CD14-positive monocyte (primary cell): ENCODE data around the gene SUV39H1. TPM values are rescaled to one million over a fixed set of nuclear protein-coding genes. Genes with fewer than 3 reads are reported as not detected.

ENCODE experiments used
- DNase-seq, 3 donors: peaks; one replicate each; pipeline ENCODE4 v3.0.0-alpha.2; 2011 to 2022
- H2AFZ ChIP-seq: 2 replicates; pipeline ENCODE4 v1.6.0; 2012; ENCODE audit warnings: mild to moderate bottlenecking, low read depth, low read length, inconsistent platforms; ENCODE audit not compliant: insufficient read depth, poor library complexity, severe bottlenecking
- H3K27ac ChIP-seq, 2 donors: 1 replicate in 1 of 2; 2 replicates in 1 of 2; pipeline ENCODE4 v1.5.1; 2012 to 2013; ENCODE audit warnings: low read length in 2 of 2, control low read depth in 1 of 2, inconsistent platforms in 1 of 2, low read depth in 1 of 2, mild to moderate bottlenecking in 1 of 2
- H3K27me3 ChIP-seq, 2 donors: one replicate each; pipeline versions ENCODE4 v1.6.0 to v1.6.1; 2011 to 2013; ENCODE audit warnings: low read length in 2 of 2; ENCODE audit not compliant: control insufficient read depth in 2 of 2, insufficient read depth in 2 of 2
- H3K36me3 ChIP-seq, 2 donors: replicated peaks in 1 of 2; 1 replicate in 1 of 2; 2 replicates in 1 of 2; pipeline versions ENCODE4 v1.5.1 to v1.6.1; 2012 to 2013; ENCODE audit warnings: low read length in 2 of 2, control low read depth in 1 of 2, inconsistent platforms in 1 of 2, mild to moderate bottlenecking in 1 of 2; ENCODE audit not compliant: insufficient read depth in 2 of 2, control insufficient read depth in 1 of 2
- H3K4me1 ChIP-seq, 2 donors: 1 replicate in 1 of 2; 2 replicates in 1 of 2; pipeline versions ENCODE4 v1.5.1 to v1.6.1; 2012 to 2013; ENCODE audit warnings: low read length in 2 of 2, control low read depth in 1 of 2, inconsistent platforms in 1 of 2, mild to moderate bottlenecking in 1 of 2, moderate library complexity in 1 of 2; ENCODE audit not compliant: insufficient read depth in 2 of 2, control insufficient read depth in 1 of 2
- H3K4me2 ChIP-seq: replicated peaks from 2 replicates; pipeline ENCODE3; 2012; ENCODE audit warnings: low read length, moderate library complexity, mild to moderate bottlenecking; ENCODE audit not compliant: poor library complexity, severe bottlenecking; ENCODE audit errors: extremely low read depth
- H3K4me3 ChIP-seq, 3 experiments: fragments of 200-600 bp in 1 of 3; sonication (generic) in 1 of 3; replicated peaks in 1 of 3; 1 replicate in 2 of 3; 2 replicates in 1 of 3; pipeline ENCODE4 v1.5.1; 2011 to 2013; ENCODE audit warnings: low read length in 3 of 3, mild to moderate bottlenecking in 3 of 3, control low read depth in 2 of 3, low read depth in 2 of 3, inconsistent platforms in 1 of 3, moderate library complexity in 1 of 3
- H3K79me2 ChIP-seq: 2 replicates; pipeline ENCODE4 v1.6.0; 2012; ENCODE audit warnings: mild to moderate bottlenecking, control low read depth, inconsistent platforms, low read length, moderate library complexity; ENCODE audit not compliant: insufficient read depth
- H3K9ac ChIP-seq: 2 replicates; pipeline ENCODE4 v1.6.0; 2017; ENCODE audit warnings: low read length, mild to moderate bottlenecking; ENCODE audit not compliant: insufficient read depth, poor library complexity, severe bottlenecking
- H3K9me3 ChIP-seq, 2 donors: replicated peaks in 1 of 2; 1 replicate in 1 of 2; 2 replicates in 1 of 2; pipeline versions ENCODE4 v1.5.1 to v1.6.1; 2012 to 2013; ENCODE audit warnings: low read length in 2 of 2, control low read depth in 1 of 2; ENCODE audit not compliant: control insufficient read depth in 1 of 2, insufficient read depth in 1 of 2
- H4K20me1 ChIP-seq: 2 replicates; pipeline ENCODE4 v1.6.0; 2012; ENCODE audit warnings: mild to moderate bottlenecking, low read length, control low read depth, moderate library complexity; ENCODE audit not compliant: insufficient read depth
- H3K27ac Mint-ChIP-seq, 7 donors: one replicate each; pipeline ENCODE4 v1.8.0; 2020; ENCODE audit warnings: mild to moderate bottlenecking in 7 of 7, mixed read lengths in 7 of 7, moderate library complexity in 6 of 7, inconsistent platforms in 2 of 7
- H3K27me3 Mint-ChIP-seq, 3 donors: one replicate each; pipeline ENCODE4 v1.8.0; 2021 to 2022; ENCODE audit warnings: low read depth in 3 of 3, mild to moderate bottlenecking in 3 of 3, mixed read lengths in 3 of 3, moderate library complexity in 3 of 3, inconsistent platforms in 1 of 3
- H3K36me3 Mint-ChIP-seq, 2 donors: one replicate each; pipeline ENCODE4 v1.8.0; 2020; ENCODE audit warnings: mixed read lengths in 2 of 2, inconsistent platforms in 1 of 2, mild to moderate bottlenecking in 1 of 2
- H3K4me1 Mint-ChIP-seq: one replicate; pipeline ENCODE4 v1.8.0; 2020; ENCODE audit warnings: mild to moderate bottlenecking, mixed read lengths
- H3K4me3 Mint-ChIP-seq, 2 donors: one replicate each; pipeline ENCODE4 v1.8.0; 2020; ENCODE audit warnings: mild to moderate bottlenecking in 2 of 2, mixed read lengths in 2 of 2, moderate library complexity in 1 of 2
- H3K9me3 Mint-ChIP-seq, 7 donors: one replicate each; pipeline ENCODE4 v1.8.0; 2020 to 2022; ENCODE audit warnings: mixed read lengths in 7 of 7, mild to moderate bottlenecking in 6 of 7, moderate library complexity in 6 of 7, inconsistent platforms in 2 of 7
- WGBS: methylation state at CpG from one replicate; pipeline ENCODE4 v1.1.5; 2013; ENCODE audit warnings: missing lambda C conversion rate; ENCODE audit not compliant: insufficient coverage; 5-methylcytosine and 5-hydroxymethylcytosine counted together
- intact Hi-C, 2 donors: fragments of 100-400 bp; cut with micrococcal nuclease; formaldehyde crosslinking; loops; one replicate each; pipeline versions ENCODE4 v1.15.0 to v1.15.1; 2023
- polyA plus RNA-seq, 3 donors: library from polyadenylated mRNA; depleted of rRNA in 1 of 3; unstranded in 2 of 3; stranded (reverse) in 1 of 3; fragments of 300-500 nt in 2 of 3; fragments of >200 nt in 1 of 3; fragmentation: Illumina TruSeq in 2 of 3; gene quantifications; 1 replicate in 2 of 3; 2 replicates in 1 of 3; pipeline ENCODE4 v1.2.3, GENCODE V29; 2012 to 2021
- TF ChIP-seq, protein P1 (sequence below): fragments of 200-600 bp; IDR thresholded peaks from one replicate; pipeline ENCODE4 v1.8.0; 2022; ENCODE audit warnings: antibody characterized with exemption, mild to moderate bottlenecking

SUV39H1 gene
- polyA plus RNA-seq, 3 donors, result 2.8 to 3.4 (median 2.9) TPM

DNA sequence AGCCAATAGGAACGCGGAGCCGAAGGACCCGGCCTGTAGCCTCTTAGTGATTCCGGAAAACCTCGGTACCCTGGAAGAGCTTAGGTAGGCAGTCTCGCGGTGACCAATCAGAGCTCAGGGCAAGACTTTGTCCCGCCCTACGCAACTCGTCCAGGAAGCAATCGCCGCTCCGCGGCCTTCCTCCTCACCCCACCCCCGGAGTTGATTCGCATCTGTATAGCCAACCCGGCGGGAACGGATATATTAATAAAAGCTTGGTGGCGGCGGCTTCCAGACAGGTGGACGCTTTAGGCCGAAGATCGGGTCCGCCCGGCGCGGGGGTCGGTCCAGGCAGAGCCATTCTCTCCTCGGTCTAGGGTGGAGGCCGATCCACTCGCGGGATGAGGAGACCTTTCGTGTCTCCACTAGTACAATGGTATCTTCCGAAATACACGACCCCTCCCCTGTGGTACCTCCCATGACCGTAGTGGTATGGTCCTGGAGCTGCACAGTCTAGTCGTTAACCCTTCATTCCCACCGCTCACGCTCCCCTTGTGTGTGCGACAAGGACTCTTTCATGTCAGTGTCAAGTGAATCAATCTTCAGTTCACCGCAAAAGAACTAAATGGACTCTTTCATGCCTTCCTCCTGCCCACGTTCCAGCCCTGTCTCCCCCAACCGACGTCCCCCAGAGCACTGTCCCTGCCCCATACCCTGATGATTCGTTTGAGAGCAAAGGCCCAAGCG, 40.8 kb downstream of the SUV39H1 start:
- H3K27me3 ChIP-seq, result no peaks in the 10 kb centered on the region
- Mint-ChIP-seq H3K9me3 (peaks cover 0 to 6% (median 0%) of the 10 kb centered on the region in 7 donors), H3K36me3 (no peaks in the 10 kb centered on the region), H3K27me3 (peaks cover 0 to 7% (median 1%) of the 10 kb centered on the region in 3 donors), H3K4me3 (peak overlapping the region; percentile 77 to 95), H3K4me1 (peaks cover 16% of the 10 kb centered on the region), H3K27ac (peak overlapping the region; percentile 89 to 96 (median 93))
- no peaks in the 10 kb centered on the region for H3K9me3 ChIP-seq
- H3K79me2 ChIP-seq, result no peaks in the 10 kb centered on the region
- H3K4me1 ChIP-seq, result peaks cover 7 to 11% of the 10 kb centered on the region in 2 donors
- H3K4me3 ChIP-seq, result peak overlapping the region; percentile 65 to 77 (median 68)
- H3K9ac ChIP-seq, result peak overlapping the region; percentile 82
- intact Hi-C loops, result loop anchor here in 1 of 2 donors (5.0 kb wide), 1 partner anchor 65 kb away; the partner anchor contains the start of gene HDAC6
- WGBS, result 0% methylated on average over 41 of the region's 48 CpGs
- H3K36me3 ChIP-seq, result no peaks in the 10 kb centered on the region
- peak overlapping the region; percentile 69 for H2AFZ ChIP-seq
- peak; percentile 93 to 96 (median 95) for DNase-seq
- peak overlapping the region; percentile 70 for H3K4me2 ChIP-seq
- H3K27ac ChIP-seq, result peak overlapping the region; percentile 86 to 91
- no peaks in the 10 kb centered on the region for H4K20me1 ChIP-seq
- TF ChIP-seq, protein P1, sequence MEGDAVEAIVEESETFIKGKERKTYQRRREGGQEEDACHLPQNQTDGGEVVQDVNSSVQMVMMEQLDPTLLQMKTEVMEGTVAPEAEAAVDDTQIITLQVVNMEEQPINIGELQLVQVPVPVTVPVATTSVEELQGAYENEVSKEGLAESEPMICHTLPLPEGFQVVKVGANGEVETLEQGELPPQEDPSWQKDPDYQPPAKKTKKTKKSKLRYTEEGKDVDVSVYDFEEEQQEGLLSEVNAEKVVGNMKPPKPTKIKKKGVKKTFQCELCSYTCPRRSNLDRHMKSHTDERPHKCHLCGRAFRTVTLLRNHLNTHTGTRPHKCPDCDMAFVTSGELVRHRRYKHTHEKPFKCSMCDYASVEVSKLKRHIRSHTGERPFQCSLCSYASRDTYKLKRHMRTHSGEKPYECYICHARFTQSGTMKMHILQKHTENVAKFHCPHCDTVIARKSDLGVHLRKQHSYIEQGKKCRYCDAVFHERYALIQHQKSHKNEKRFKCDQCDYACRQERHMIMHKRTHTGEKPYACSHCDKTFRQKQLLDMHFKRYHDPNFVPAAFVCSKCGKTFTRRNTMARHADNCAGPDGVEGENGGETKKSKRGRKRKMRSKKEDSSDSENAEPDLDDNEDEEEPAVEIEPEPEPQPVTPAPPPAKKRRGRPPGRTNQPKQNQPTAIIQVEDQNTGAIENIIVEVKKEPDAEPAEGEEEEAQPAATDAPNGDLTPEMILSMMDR, result no peak

DNA sequence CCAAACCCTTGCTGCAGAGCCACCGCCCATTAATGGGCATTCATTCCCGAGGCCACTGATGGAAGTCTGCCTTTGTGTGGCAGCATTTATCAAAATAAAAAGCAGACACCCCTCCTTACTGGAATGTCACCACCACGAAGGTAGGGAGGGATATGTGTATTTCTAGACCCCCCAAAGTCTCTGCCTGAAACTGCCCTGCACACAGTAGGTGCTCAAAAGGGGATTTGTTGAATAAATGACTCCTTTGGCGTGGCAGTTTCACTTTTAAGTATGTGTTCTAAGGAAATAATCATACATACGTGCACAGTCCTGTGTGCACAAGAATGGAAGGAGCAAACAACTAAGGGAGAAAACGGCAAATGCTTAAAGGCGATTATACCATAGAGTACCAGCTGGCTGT, 41.4 kb downstream of the SUV39H1 start:
- peak overlapping the region; percentile 82 for H3K9ac ChIP-seq
- peak overlapping the region; percentile 77 to 95 for H3K4me3 Mint-ChIP-seq
- peak overlapping the region; percentile 70 for H3K4me2 ChIP-seq
- H3K36me3 Mint-ChIP-seq, result no peaks in the 10 kb centered on the region
- H3K4me1 ChIP-seq, result peaks cover 7 to 11% of the 10 kb centered on the region in 2 donors
- H3K27me3 Mint-ChIP-seq, result peaks cover 0 to 7% (median 1%) of the 10 kb centered on the region in 3 donors
- no peak for DNase-seq
- peak overlapping the region; percentile 86 to 91 for H3K27ac ChIP-seq
- H3K9me3 Mint-ChIP-seq, result peaks cover 0 to 6% (median 0%) of the 10 kb centered on the region in 7 donors
- no peaks in the 10 kb centered on the region for H3K9me3 ChIP-seq
- no peaks in the 10 kb centered on the region for H3K27me3 ChIP-seq
- peaks cover 16% of the 10 kb centered on the region for H3K4me1 Mint-ChIP-seq
- H3K4me3 ChIP-seq, result peak overlapping the region; percentile 65 to 77 (median 68)
- H3K79me2 ChIP-seq, result no peaks in the 10 kb centered on the region
- peak overlapping the region; percentile 69 for H2AFZ ChIP-seq
- no peaks in the 10 kb centered on the region for H3K36me3 ChIP-seq
- 100% methylated on average over 1 of the region's 7 CpGs for WGBS
- peak overlapping the region; percentile 89 to 96 (median 93) for H3K27ac Mint-ChIP-seq
- intact Hi-C loops, result loop anchor here in 1 of 2 donors (5.0 kb wide), 1 partner anchor 64 kb away; the partner anchor contains the start of gene HDAC6
- H4K20me1 ChIP-seq, result no peaks in the 10 kb centered on the region
- TF ChIP-seq, protein P1, result no peak
